HG03469 (cell line): Measurements from ENCODE around the gene NFE2L3.

ENCODE experiments used
- ATAC-seq: cut with Tn5 transposase; IDR thresholded peaks from one replicate; pipeline ENCODE4 v1.9.1; 2021; ENCODE audit warnings: mild to moderate bottlenecking, moderate library complexity, moderate number of reproducible peaks; ENCODE audit not compliant: unreplicated experiment

The NFE2L3 gene

DNA sequence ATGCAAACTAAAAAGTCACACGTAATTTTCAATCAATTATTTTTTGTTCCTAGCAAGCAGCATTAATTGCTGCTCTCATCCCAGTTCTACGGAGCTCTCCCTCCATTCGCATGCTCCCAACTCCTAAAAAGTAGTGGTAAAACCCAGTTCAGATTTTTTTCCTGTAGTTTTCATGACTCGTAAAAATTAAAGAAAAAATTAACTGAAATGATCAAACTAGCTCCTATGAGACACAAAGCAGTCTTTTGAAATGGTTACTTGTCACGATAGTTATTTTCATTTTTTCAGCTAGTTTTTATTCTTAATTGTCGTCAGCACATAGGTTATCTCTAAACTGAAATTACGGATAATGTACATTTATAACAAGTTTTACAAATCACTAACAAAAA, 46.8 kb downstream of the NFE2L3 start:
- ATAC-seq = no peak

DNA sequence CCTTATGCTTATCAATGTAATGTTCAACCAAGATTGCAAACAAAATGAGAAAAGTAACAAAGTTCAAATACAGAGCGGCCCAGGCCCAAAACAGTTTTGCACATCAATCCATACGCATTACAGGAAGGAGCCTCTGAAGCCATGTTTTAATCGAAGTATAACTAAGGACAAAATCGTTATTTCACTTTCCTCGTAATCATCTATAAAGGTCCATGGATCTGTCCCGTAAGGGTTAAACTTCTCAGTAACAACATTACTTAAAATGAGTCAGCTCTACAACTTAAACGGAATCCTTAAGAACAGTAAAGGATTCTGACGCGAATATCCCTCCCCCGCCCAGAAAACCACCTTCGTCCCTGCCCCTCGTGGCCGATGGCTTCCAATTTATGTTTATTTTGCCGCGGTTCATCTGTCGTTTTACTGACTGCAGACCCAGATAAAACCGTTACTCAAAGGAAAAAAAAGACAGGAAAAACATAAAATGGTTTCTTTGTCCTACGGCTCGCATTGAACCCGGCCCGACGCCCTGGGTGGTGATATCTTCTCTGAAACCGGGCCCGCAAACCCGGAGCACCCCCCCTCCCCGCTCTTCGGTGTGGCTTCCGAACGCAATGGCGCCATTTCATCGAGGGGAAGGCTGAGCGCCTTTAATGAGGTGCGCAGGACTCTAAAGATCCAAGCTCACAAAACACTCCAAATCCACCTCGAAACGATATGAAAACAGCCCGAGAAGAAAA, 47.5 kb downstream of the NFE2L3 start:
- ATAC-seq = no peak

GRCh38 chr7:26200038-26200443, 48.0 kb downstream of the NFE2L3 start:
- ATAC-seq = no peak

DNA sequence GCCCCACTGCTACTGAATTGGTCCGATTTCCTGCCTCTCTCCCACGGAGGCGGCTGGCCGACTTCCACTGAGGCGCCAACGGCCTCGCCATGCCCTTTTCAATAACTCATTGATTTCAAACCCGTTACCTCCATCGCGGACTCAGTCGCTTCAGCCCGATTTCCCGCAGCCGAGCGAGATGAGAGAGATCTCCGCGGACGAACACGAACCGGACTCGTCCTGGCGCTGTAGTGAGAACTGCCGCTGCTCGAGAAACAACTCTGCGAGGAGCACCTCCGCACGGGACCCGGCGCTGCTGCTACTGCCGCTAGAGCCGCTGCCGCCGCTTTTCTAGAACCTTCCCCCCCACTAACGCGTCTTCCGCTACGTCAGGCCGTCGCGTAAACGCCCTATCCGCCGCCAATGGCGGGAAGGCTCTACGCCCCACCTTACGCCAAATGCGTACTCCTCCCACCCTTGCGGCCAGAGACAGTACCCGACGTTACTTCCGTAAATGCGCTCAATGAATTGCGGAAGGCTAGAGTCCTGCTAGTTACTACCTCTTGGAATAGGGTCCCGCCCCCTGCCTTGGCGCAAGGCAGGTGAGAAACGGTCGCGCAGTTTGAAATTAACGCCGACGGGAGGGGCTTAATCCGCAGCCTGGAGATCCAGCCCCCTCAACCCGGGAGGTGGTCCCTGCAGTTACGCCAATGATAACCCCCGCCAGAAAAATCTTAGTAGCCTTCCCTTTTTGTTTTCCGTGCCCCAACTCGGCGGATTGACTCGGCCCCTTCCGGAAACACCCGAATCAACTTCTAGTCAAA, 48.6 kb downstream of the NFE2L3 start, which contains the start of gene HNRNPA2B1:
Gene HNRNPA2B1, minus strand, starts transcription at position 303 of the 803 bp plus-strand sequence. Its CDS starts 169 bp downstream, at position 134.
- peak; percentile 41 for ATAC-seq

DNA sequence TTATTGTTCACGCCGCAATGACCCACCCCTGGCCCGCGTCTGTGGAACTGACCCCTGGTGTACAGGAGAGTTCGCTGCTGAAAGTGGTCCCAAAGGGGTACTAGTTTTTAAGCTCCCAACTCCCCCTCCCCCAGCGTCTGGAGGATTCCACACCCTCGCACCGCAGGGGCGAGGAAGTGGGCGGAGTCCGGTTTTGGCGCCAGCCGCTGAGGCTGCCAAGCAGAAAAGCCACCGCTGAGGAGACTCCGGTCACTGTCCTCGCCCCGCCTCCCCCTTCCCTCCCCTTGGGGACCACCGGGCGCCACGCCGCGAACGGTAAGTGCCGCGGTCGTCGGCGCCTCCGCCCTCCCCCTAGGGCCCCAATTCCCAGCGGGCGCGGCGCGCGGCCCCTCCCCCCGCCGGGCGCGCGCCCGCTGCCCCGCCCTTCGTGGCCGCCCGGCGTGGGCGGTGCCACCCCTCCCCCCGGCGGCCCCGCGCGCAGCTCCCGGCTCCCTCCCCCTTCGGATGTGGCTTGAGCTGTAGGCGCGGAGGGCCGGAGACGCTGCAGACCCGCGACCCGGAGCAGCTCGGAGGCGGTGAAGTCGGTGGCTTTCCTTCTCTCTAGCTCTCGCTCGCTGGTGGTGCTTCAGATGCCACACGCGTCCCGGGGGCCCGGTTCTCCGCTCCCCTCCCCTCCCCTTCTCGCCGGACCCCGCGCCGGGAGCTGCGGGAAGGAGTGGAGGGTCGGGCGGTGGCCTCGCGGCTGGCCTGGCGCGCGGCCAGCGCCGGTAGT, 49.4 kb downstream of the NFE2L3 start, which contains the start of gene CBX3:
Gene CBX3, plus strand, starts transcription at position 499 of the 772 bp plus-strand sequence. CDS start 1,254 bp downstream, outside the sequence.
- ATAC-seq = peak; percentile 30

- ATAC-seq = no peak
Measured at GRCh38 chr7:26202019-26202990, 50.3 kb downstream of the NFE2L3 start.

DNA sequence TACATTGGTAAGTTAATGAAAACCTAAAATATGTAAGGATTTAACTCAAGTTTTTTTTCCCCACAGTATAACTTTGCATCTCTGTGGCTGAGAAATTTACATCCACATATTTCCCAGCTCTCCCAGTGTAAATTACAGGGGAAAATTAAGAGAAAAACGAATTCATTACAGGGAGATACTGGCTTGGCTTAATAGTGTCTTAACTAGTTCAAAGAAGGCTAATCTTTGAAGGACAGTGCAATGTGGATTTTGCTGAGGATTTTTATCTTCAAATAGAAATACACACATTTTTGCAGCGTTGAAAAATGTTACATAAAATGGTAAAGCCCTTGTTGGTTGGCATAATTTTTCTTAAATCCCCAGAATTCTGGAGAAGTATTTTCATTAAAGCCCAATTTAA, 51.0 kb downstream of the NFE2L3 start:
- no peak for ATAC-seq

GRCh38 chr7:26208040-26208439, 56.0 kb downstream of the NFE2L3 start:
- ATAC-seq = no peak

DNA sequence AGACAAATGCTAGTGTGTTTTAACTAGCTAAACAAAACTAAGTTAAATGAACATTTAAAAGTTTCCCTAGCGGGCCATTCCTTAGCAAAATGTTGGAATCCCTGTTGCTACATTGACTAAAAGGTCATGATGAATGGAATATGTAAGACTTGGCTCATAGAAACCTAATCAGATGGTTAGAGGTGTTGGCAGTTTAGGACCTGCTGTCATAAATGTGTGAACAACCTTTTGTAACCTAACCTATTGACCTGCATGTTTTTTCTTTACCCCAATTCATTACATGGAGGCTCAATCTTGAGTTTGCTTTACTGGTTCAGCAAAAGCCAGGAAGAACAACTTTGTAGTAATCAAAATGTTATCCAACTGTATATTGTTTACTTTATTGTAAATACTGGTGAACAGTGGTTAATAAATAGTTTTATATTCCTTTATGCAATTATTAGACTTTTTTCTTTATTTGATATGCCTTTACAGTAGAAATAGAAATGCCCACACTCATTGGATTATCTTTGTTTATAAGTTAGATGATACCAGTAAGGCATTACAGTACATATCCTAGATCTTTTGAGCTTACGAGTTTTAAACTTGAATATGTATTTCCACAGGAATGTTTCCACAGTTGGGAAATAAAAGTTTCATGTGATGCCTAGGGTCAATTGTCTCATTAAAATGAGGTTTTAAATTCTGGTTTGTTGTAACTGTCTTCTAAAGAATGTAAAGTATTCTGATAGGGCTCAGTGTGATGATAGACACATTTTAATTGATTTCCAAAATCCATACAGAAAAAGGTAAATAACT, 61.1 kb downstream of the NFE2L3 start:
- no peak for ATAC-seq

DNA sequence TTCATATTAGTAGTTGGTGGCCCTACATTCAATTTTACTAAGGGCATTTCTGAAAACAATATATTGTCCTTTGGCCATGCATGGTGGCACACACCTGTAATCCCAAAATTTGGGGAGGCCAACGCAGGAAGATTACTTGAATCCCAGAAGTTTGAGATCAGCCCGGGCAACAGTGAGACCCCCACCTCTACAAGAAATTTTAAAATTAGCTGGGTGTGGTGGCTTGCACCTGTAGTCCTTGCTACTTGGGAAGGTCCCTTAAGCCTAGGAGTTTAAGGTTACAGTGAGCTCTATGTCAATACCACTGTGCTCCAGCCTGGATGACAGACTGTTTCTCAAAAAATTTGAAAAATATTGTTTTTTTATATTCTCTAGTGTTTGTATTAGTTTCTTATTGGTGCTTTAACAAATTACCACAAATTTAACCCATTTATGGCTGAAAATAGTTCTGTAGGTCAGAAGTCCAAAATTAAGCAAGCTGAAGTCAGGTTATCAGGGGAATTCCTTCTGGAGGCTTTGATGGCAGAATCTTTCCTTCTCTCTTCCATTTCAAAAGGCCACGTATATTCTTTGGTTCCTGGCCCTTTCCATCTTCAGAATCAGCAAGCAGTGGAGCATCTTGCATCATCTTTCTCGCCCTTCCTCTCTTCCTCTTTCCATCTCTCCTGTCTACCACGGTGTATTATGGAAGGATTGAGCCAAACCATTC, 62.0 kb downstream of the NFE2L3 start:
- ATAC-seq = no peak

DNA sequence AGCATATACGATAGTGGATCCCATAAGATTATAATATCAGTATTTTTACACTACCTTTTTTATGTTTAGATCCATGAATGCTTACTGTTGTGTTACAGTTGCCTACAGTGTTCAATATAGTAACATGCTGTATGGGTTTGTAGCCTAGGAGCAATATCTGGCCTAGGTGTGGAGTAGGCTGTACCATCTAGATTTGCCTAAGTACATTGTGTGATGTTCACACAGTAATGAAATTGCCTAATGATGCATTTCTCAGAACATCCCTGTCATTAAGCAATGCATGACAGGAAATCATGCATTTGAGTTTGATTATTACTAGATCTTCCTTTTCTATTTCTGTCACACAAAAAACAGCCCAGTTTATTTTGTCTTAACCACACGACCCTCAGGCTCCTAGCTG, 64.1 kb downstream of the NFE2L3 start:
- no peak for ATAC-seq

DNA sequence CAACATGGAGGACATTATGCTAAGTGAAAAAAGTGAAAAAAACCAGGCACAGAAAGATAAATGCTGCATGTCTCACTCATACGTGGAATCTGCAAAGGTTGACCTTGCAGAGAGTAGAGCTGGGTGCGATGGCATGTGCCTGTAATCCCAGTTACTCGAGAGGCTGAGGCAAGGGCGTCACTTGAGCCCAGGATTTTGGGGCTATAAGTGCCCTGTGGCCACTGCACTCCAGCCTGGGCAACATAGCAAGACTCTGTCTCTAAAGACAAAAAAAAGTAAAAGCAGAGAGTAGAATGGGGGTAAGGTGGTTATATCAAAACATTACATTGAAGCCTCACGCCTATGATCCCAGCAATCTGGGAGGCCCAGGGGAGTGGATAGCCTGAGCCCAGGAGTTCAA, 72.4 kb downstream of the NFE2L3 start:
- no peak for ATAC-seq

- no peak for ATAC-seq
Measured at GRCh38 chr7:26227987-26228386, 76.0 kb downstream of the NFE2L3 start.

GRCh38 chr7:26233902-26234511, 82.0 kb downstream of the NFE2L3 start:
- ATAC-seq = no peak
